Dendritic cell treated with granulocyte-macrophage colony-stimulating factor and Interleukin-4, amounts not matched to agents 40 ng/mL and 50 ng/mL, for 4 days (primary cell): Measurements from ENCODE around the gene EPHA5.
"Not testable (repeated sequence)": the region's sequence is repeated elsewhere in the genome, so short reads cannot be mapped to it uniquely, and the experiment has no call there.

Experiments used
- H3K27ac Mint-ChIP-seq: one replicate; pipeline ENCODE4 v1.8.0; 2022; ENCODE audit warnings: mild to moderate bottlenecking, mixed read lengths
- H3K27me3 Mint-ChIP-seq: one replicate; pipeline ENCODE4 v1.8.0; 2022; ENCODE audit warnings: mild to moderate bottlenecking, mixed read lengths
- H3K36me3 Mint-ChIP-seq: one replicate; pipeline ENCODE4 v1.8.0; 2022; ENCODE audit warnings: low read depth, mixed read lengths
- H3K4me1 Mint-ChIP-seq: one replicate; pipeline ENCODE4 v1.8.0; 2022; ENCODE audit warnings: low read depth, mixed read lengths
- H3K4me3 Mint-ChIP-seq: one replicate; pipeline ENCODE4 v1.8.0; 2022; ENCODE audit warnings: mild to moderate bottlenecking, moderate library complexity, mixed read lengths
- H3K9me3 Mint-ChIP-seq: one replicate; pipeline ENCODE4 v1.8.0; 2022; ENCODE audit warnings: mixed read lengths
- intact Hi-C: fragments of 100-400 bp; cut with micrococcal nuclease; formaldehyde crosslinking; loops from one replicate; pipeline ENCODE4 v1.15.0; 2022

The EPHA5 gene

GRCh38 chr4:65343342-65343741, 326.9 kb downstream of the EPHA5 start:
- H3K4me3 Mint-ChIP-seq: no peak overlapping the region
- no peak overlapping the region for H3K27ac Mint-ChIP-seq
- no peaks in the 10 kb centered on the region for H3K9me3 Mint-ChIP-seq
- no peaks in the 10 kb centered on the region for H3K4me1 Mint-ChIP-seq
- H3K27me3 Mint-ChIP-seq: no peaks in the 10 kb centered on the region
- H3K36me3 Mint-ChIP-seq: no peaks in the 10 kb centered on the region
- intact Hi-C loops: no loop called here

GRCh38 chr4:65341557-65341956, 328.7 kb downstream of the EPHA5 start:
- intact Hi-C loops: no loop called here
- H3K4me1 Mint-ChIP-seq: no peaks in the 10 kb centered on the region
- no peaks in the 10 kb centered on the region for H3K27me3 Mint-ChIP-seq
- H3K9me3 Mint-ChIP-seq: no peaks in the 10 kb centered on the region
- H3K4me3 Mint-ChIP-seq: no peak overlapping the region
- H3K36me3 Mint-ChIP-seq: no peaks in the 10 kb centered on the region
- H3K27ac Mint-ChIP-seq: no peak overlapping the region

GRCh38 chr4:65340382-65341109, 329.7 kb downstream of the EPHA5 start:
- H3K4me1 Mint-ChIP-seq: no peaks in the 10 kb centered on the region
- no peak overlapping the region for H3K4me3 Mint-ChIP-seq
- intact Hi-C loops: no loop called here
- H3K27me3 Mint-ChIP-seq: no peaks in the 10 kb centered on the region
- H3K9me3 Mint-ChIP-seq: no peaks in the 10 kb centered on the region
- no peaks in the 10 kb centered on the region for H3K36me3 Mint-ChIP-seq
- no peak overlapping the region for H3K27ac Mint-ChIP-seq

- H3K27ac Mint-ChIP-seq: no peak overlapping the region
- H3K4me3 Mint-ChIP-seq: no peak overlapping the region
- no peaks in the 10 kb centered on the region for H3K27me3 Mint-ChIP-seq
- H3K36me3 Mint-ChIP-seq: no peaks in the 10 kb centered on the region
- no peaks in the 10 kb centered on the region for H3K9me3 Mint-ChIP-seq
- intact Hi-C loops: no loop called here
- no peaks in the 10 kb centered on the region for H3K4me1 Mint-ChIP-seq
These were observed 332.9 kb downstream of the EPHA5 start for GRCh38 chr4:65337371-65337770.

- H3K9me3 Mint-ChIP-seq: no peaks in the 10 kb centered on the region
- H3K36me3 Mint-ChIP-seq: no peaks in the 10 kb centered on the region
- H3K27ac Mint-ChIP-seq: no peak overlapping the region
- H3K4me1 Mint-ChIP-seq: no peaks in the 10 kb centered on the region
- H3K4me3 Mint-ChIP-seq: no peak overlapping the region
- H3K27me3 Mint-ChIP-seq: no peaks in the 10 kb centered on the region
- intact Hi-C loops: no loop called here
These were observed 333.8 kb downstream of the EPHA5 start for GRCh38 chr4:65336465-65336864.

GRCh38 chr4:65316534-65316933, 353.8 kb downstream of the EPHA5 start:
- Mint-ChIP-seq H3K4me3 (no peak overlapping the region), H3K4me1 (no peaks in the 10 kb centered on the region), H3K9me3 (no peaks in the 10 kb centered on the region), H3K36me3 (no peaks in the 10 kb centered on the region), H3K27me3 (no peaks in the 10 kb centered on the region), H3K27ac (no peak overlapping the region)
- intact Hi-C loops: no loop called here

- Mint-ChIP-seq H3K27ac (no peak overlapping the region), H3K4me3 (no peak overlapping the region), H3K36me3 (no peaks in the 10 kb centered on the region), H3K4me1 (no peaks in the 10 kb centered on the region), H3K9me3 (no peaks in the 10 kb centered on the region), H3K27me3 (no peaks in the 10 kb centered on the region)
- intact Hi-C loops: no loop called here
These were observed 359.2 kb downstream of the EPHA5 start for GRCh38 chr4:65311120-65311519.

GRCh38 chr4:65310586-65310985, 359.7 kb downstream of the EPHA5 start:
- no peaks in the 10 kb centered on the region for H3K36me3 Mint-ChIP-seq
- intact Hi-C loops: no loop called here
- H3K27ac Mint-ChIP-seq: no peak overlapping the region
- H3K9me3 Mint-ChIP-seq: no peaks in the 10 kb centered on the region
- no peaks in the 10 kb centered on the region for H3K4me1 Mint-ChIP-seq
- H3K27me3 Mint-ChIP-seq: no peaks in the 10 kb centered on the region
- H3K4me3 Mint-ChIP-seq: no peak overlapping the region

GRCh38 chr4:65308626-65309025, 361.7 kb downstream of the EPHA5 start:
- not testable (repeated sequence) for H3K36me3 Mint-ChIP-seq

GRCh38 chr4:65302145-65302544, 368.1 kb downstream of the EPHA5 start:
- H3K27me3 Mint-ChIP-seq: no peaks in the 10 kb centered on the region
- no peak overlapping the region for H3K4me3 Mint-ChIP-seq
- no peaks in the 10 kb centered on the region for H3K36me3 Mint-ChIP-seq
- no peak overlapping the region for H3K27ac Mint-ChIP-seq
- H3K4me1 Mint-ChIP-seq: no peaks in the 10 kb centered on the region
- H3K9me3 Mint-ChIP-seq: no peaks in the 10 kb centered on the region
- intact Hi-C loops: no loop called here

More at GRCh38 chr4:65308626-65309025, 361.7 kb downstream of the EPHA5 start:
- H3K4me3 Mint-ChIP-seq, H3K4me1 Mint-ChIP-seq, H3K9me3 Mint-ChIP-seq, intact Hi-C loops, H3K27ac Mint-ChIP-seq, H3K27me3 Mint-ChIP-seq: not testable (repeated sequence)

- intact Hi-C loops: no loop called here
- no peaks in the 10 kb centered on the region for H3K36me3 Mint-ChIP-seq
- no peaks in the 10 kb centered on the region for H3K27me3 Mint-ChIP-seq
- no peak overlapping the region for H3K4me3 Mint-ChIP-seq
- H3K27ac Mint-ChIP-seq: no peak overlapping the region
- no peaks in the 10 kb centered on the region for H3K4me1 Mint-ChIP-seq
- H3K9me3 Mint-ChIP-seq: peaks cover 9% of the 10 kb centered on the region
These were observed 374.0 kb downstream of the EPHA5 start for GRCh38 chr4:65296246-65296645.

GRCh38 chr4:65287071-65287470, 383.2 kb downstream of the EPHA5 start:
- Mint-ChIP-seq H3K27me3 (no peaks in the 10 kb centered on the region), H3K27ac (no peak overlapping the region)
- intact Hi-C loops: no loop called here

More at GRCh38 chr4:65287071-65287470, 383.2 kb downstream of the EPHA5 start:
- H3K4me3 Mint-ChIP-seq: no peak overlapping the region
- H3K9me3 Mint-ChIP-seq: no peaks in the 10 kb centered on the region
- no peaks in the 10 kb centered on the region for H3K4me1 Mint-ChIP-seq
- no peaks in the 10 kb centered on the region for H3K36me3 Mint-ChIP-seq
